Measurements from ENCODE around the gene PRRG3. TPM values are rescaled to one million over a fixed set of nuclear protein-coding genes. Genes with fewer than 3 reads are reported as not detected.

The PRRG3 gene
- total and polyA plus RNA-seq, 9 of the 15 experiments (the other 6 are each of a cell fraction or from before 2014, with no cell fraction given): not detected

GRCh38 chrX:151711154-151711553 lies 15.9 kb downstream of the PRRG3 start:
- ChIA-PET POLR2A (interaction anchor here (0.7 to 0.8 kb wide), 2 partner anchors 11 to 13 kb away, joined by 3 to 4 read pairs; no protein-coding TSS in a partner anchor), CTCF (ENCODE audit: low intra/inter-chr PET ratio) (no interaction called here)
- WGBS (ENCODE audit: insufficient coverage, low coverage, missing lambda C conversion rate): 0% methylated on average over 2 of the region's 5 CpGs
- H3K36me3 ChIP-seq (ENCODE audit: control insufficient read depth, insufficient read depth, low read length): no peaks in the 10 kb centered on the region
- H3K9me3 ChIP-seq (replicated peaks; ENCODE audit: control insufficient read depth, insufficient read depth, low read depth, low read length): no peaks in the 10 kb centered on the region
- H3K9ac ChIP-seq (ENCODE audit: insufficient read depth in 1 of 2, low read depth in 2 of 2, low read length in 2 of 2): no peak overlapping the region
- BruUV-seq (replicated peaks): no TSS peak
- H3K9me1 ChIP-seq (ENCODE audit: control insufficient read depth, insufficient read depth, low read length): no peaks in the 10 kb centered on the region
- intact Hi-C loops (cut with micrococcal nuclease): no loop called here
- no peak overlapping the region for H3K27ac ChIP-seq (ENCODE audit: extremely low read depth, low read depth, low read length)
- H4K20me1 ChIP-seq (replicated peaks; ENCODE audit: control insufficient read depth, insufficient read depth, low read length): no peaks in the 10 kb centered on the region
- TF ChIP-seq SRSF3 (IDR thresholded peaks at IDR 0.05; ENCODE audit: insufficient read depth, low read length) (no peak), CBFA2T3 (IDR thresholded peaks at IDR 0.05) (no peak), STAT6 (CRISPR knock-in tag; IDR thresholded peaks at IDR 0.05) (no peak), ZNF436 (CRISPR knock-in tag; IDR thresholded peaks at IDR 0.05) (no peak), ADNP (tag; IDR thresholded peaks at IDR 0.05) (no peak), GATA2 (CRISPR knock-in tag; IDR thresholded peaks at IDR 0.05) (no peak), COPS2 (conservative IDR thresholded peaks at IDR 0.05) (no peak), ZNF696 (CRISPR knock-in tag; conservative IDR thresholded peaks at IDR 0.05) (no peak), SRSF9 (IDR thresholded peaks at IDR 0.05; ENCODE audit: borderline replicate concordance, low read depth, low read length) (no peak)
- TF ChIP-seq, protein P1, sequence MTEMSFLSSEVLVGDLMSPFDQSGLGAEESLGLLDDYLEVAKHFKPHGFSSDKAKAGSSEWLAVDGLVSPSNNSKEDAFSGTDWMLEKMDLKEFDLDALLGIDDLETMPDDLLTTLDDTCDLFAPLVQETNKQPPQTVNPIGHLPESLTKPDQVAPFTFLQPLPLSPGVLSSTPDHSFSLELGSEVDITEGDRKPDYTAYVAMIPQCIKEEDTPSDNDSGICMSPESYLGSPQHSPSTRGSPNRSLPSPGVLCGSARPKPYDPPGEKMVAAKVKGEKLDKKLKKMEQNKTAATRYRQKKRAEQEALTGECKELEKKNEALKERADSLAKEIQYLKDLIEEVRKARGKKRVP (CRISPR knock-in tag; IDR thresholded peaks at IDR 0.05): no peak
- TF ChIP-seq, protein P2, sequence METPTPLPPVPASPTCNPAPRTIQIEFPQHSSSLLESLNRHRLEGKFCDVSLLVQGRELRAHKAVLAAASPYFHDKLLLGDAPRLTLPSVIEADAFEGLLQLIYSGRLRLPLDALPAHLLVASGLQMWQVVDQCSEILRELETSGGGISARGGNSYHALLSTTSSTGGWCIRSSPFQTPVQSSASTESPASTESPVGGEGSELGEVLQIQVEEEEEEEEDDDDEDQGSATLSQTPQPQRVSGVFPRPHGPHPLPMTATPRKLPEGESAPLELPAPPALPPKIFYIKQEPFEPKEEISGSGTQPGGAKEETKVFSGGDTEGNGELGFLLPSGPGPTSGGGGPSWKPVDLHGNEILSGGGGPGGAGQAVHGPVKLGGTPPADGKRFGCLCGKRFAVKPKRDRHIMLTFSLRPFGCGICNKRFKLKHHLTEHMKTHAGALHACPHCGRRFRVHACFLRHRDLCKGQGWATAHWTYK (CRISPR knock-in tag; IDR thresholded peaks at IDR 0.05): no peak
- no peak overlapping the region for H3K4me3 ChIP-seq
- in situ Hi-C loops (cut with MboI): no loop called here
- FAIRE-seq (no peak), ATAC-seq (no peak), DNase-seq (ENCODE audit: extremely low read depth in 1 of 4, low spot score in 3 of 4) (no peak)
- H2AFZ ChIP-seq (ENCODE audit: low read depth, low read length): no peak overlapping the region
- no peaks in the 10 kb centered on the region for H3K79me2 ChIP-seq (ENCODE audit: control insufficient read depth, insufficient read depth, low read length)
- H3K4me2 ChIP-seq (ENCODE audit: insufficient read depth, low read length): no peak overlapping the region
- no peaks in the 10 kb centered on the region; a peak in 1 of 5 replicates for H3K4me1 ChIP-seq (replicated peaks in 1 of 2; ENCODE audit: control insufficient read depth in 2 of 2, insufficient read depth in 2 of 2, low read length in 2 of 2)
- H3K27me3 ChIP-seq (ENCODE audit: control insufficient read depth in 2 of 2, insufficient read depth in 2 of 2, low read length in 2 of 2): peaks cover 0 to 8% of the 10 kb centered on the region in 2 experiments; a peak in 3 of 5 replicates

Measured in K562 (cell line).